Activated effector memory CD4-positive, alpha-beta T cell treated with Interleukin-2 at 50 U/mL for 16 hours (primary cell): ENCODE results near the gene CAMTA1.

Source experiments
- DNase-seq: peaks from one replicate; pipeline ENCODE4 v3.0.0-alpha.2; 2020

Gene CAMTA1

DNA sequence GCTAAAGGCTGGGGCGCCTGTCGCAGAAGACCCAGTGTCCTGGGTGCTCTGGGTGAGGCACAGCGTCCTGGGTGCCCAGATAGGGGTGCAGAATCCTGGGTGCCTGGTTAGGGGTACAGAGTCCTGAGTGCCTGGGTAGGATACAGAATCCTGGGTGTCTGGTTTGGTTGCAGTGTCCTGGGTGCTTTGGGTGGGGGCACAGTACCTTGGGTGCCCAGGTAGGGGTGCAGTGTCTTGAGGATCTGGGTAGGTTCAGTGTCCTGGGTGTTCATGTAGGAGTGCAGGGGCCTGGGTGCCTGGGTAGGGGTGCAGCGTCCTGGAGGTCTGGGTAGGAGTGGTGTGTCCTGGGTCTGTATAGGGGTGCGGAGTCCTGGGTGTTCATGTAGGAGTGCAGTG lies 178.7 kb downstream of the CAMTA1 start:
- DNase-seq: no peak

DNA sequence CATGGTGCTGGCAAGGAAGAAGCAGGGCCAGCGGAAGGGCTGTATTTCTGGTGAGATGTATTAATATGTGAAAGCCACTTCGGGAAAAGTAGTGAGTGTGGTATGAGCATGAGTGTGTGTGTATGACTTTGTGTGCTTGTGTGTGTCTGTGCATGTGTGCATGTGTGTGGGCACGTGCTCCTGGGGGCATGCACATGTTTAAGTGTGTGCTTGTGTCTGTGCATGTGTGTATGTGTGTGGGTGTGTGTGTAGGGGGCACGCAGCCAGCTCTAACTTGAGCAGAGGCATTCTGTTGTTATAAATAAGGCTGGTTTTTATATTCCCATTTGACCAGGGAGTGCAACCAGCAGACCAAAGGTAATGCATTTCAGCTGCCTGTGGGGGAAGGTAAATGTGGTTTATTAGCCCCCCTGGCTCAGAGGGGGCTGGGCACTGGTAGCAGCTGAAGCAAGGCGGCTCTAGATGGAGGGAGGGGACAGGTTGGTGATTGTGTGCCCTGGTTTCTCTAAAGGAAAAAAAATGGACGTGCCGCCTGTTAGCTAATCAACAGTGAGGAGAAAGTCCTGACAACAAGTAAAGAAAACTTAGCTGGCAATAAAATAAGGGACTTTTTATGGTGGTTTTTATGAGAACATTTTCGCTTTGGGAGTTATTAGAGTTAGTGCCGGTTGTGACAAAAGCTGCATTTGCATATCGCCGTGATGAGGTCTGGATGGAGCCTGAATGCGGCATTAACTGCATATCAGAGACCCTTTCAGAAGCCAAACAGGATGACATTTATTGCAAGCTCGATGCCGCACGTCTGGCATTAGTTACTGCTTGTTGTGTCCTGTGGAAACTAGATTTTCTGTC lies 180.1 kb downstream of the CAMTA1 start:
- DNase-seq: no peak

DNA sequence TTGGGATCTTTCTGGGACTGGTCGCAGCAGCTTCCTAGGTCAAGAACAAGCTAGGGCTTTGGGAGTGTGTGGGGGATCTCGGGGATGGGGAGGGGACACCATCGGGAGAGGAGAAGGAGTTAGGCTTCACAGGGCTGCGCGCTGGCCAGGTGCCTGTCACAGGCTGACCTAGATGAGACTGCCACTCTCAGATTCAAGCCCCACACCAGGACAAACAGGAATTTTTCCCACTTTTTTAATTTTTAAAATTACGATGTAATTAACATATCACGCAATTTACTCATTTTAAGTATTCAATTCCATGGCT lies 180.6 kb downstream of the CAMTA1 start:
- no peak for DNase-seq

DNA sequence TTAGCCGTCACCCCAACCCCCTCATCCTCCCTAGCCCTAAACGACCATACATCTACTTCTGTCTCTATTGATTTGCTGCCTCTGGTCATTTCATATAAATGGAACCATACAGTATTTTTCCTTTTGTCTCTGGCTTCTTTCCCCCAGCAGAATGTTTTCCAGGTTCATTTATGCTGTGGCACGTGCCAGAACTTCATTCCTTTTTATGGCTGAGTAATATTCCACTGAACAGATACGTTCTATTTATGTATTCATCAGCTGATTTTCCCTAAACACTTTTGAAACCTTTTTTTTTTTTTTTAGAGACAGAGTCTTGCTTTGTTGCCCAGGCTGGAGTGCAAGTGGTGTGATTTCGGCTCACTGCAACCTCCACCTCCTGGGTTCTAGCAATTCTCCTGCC lies 181.1 kb downstream of the CAMTA1 start:
- DNase-seq: no peak

DNA sequence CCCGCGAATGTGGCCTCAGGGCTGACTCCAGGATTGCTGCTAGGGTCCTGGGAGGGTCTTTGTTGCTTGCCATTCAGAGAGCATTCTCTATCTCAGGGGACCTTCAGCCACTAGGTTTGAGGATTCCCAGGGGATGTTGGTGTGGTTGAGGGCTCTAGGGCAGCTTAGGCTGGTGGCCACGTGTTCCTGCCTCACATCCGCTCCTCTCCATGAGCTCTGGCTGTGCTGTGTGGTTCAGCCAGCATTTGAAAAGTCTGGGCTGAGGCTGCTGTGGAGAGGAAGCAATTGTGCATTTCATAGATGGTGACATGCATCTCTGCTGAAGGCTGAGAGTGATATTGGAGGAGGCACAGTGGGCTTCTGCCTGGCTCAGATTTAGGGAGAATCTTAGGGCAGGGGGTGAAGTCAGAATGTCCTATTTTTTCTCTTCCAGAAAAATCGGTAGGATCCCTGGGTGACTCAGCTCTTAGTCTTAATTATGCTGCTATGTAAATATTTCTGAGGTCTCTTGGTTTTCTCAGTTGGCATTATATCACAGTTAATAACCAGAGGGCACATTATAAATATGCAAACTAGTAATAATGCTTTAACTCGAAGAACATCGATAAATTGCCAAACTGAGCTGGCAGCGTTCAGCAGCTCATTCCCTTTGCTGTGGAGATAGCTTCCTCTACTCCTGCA lies 182.3 kb downstream of the CAMTA1 start:
- DNase-seq: no peak

DNA sequence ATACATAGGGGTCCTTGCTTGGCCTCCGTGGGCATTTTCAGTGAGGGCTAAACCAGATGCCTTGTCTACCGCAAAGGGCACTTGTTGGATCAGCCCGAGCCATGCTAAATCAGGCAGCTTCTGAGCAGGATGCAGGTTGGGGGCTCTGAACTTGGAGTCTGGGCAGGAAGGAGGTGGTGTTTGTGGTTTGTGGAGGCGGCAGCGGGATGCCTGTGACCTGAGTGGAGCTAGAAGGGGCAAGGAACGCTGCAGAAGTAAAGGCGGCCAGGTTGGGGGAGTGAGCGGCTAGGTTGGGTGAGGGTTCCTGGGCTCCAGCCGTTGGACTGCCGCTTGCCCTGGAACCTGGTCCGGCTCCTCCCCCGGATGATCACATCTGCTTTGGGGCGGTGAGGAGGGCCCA lies 183.9 kb downstream of the CAMTA1 start:
- DNase-seq: no peak

DNA sequence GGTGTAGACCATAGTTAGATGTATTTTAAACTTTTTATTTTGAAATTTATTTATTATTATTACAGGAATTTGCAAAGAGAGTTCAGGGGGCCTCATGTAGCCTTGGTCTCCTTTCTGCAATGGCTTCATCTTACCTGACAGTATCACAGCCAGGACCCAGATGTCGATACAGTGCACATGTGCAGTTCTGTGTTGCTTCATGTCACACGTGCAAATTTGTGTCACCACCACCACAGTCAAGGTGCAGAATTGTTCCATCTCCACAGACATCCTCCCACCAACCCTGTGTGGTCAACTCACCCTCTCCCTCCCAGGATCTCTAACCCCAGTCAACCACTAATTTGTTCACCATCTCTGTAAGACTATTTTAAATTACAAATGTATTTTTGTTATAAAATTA lies 184.5 kb downstream of the CAMTA1 start:
- DNase-seq: no peak

DNA sequence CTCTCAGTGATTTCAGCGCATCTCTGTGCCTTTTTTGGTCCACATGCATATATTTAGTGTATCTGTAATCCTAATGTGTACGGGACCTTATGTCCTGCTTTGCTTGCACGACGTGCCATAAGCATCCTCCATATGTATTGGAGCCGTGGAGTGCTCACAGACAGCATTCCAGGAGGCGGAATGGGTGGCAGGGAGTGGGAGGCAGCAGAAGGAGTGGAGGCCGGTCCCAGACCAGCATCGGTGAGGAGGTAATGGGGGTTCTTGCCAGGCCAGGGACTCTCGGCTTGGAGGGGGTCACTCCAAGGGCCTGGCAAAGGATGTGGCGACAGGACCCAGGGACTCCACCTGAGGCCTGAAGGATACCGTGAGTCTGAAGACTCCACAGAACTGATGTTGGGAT lies 185.0 kb downstream of the CAMTA1 start:
- no peak for DNase-seq

DNA sequence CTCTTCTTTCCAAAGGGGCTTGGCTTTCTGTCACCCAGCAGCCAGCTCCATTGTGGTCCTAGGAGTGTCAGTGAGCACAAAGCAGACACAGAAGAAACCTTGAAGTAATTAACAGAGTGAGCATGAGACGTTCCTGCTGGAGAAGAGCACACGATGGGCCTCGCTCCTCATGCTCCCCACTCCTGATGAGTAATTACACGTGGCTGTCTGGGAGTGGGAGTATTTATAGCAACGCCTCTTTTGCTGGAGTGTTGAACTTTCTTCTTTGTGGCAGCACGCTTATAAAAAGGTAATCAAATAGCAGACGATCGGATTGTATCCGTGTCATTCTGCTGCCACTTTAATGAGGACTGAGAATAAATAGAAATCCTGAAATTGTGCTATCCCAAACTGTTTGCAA lies 185.8 kb downstream of the CAMTA1 start:
- no peak for DNase-seq

DNA sequence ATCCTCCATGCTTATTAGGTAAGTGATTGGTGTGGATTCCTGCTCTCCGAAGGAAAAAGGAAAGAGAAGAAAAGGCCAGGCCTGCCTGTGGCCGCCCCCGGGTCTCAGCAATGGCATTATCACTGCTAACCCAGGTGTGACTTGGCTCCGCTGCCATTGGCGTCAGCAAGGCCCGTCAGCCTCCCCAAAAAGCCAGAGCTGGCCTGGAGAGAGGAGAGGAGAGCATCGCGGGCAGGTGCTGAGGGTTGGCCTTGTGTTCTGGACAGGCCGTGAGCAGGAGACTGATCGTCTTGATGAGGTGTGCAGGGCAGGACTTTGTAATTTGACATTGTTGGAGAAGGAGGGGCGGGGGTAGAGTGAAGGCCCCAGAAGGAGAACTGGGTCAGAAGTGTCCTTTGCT lies 186.4 kb downstream of the CAMTA1 start:
- DNase-seq: no peak

DNA sequence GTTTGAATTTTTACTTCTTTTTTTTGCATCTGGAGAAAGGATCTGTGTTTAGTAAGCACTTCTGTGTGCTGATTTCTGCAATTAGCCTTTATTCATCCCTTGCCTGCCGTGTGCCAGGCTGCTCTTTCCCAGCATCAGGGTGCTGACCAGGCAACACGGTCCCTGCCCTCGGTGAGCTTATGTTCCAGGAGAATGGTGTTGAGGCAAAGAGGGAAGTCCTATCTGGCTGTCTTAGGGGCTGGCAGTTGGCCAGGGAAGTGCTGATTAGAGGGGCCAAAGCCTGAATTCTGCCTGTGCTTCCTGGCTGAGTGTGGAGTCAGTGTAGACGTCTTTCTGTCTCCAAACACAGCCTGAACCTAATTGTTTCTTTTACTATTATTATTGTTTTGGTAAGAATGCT lies 187.1 kb downstream of the CAMTA1 start:
- DNase-seq: no peak

DNA sequence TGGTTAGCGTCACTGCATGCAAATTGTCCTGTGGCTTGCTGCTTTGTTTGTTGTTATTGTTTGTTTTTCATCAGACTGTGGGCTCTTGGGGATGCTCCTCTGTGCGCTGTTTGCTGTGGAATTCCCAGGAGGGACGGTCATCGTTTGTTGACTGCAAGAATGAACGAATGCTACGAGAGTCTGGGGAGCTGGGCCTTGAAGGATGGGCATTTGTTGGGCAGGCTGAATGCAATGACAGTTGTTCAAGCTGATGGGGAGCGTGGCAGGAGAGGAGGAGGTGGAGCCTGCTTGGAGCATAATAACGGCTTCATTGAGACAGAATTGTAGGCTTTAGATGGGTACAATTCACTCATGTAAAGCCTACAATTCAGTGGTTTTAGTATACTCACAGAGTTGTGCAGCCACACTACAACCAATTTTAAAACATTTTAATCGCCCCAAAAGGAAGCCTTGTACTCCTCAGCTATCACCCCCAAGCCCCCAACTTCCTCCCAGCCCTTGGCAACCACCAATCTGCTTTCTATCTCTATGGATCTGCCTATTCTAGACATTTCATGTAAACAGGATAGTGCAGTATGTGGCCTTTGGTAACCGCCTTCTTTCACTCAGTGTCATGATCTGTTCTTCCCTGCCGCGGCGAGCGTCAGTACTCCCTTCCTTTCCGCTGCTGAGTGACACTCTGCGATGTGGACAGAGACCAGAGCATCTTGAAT lies 190.2 kb downstream of the CAMTA1 start:
- DNase-seq: no peak

DNA sequence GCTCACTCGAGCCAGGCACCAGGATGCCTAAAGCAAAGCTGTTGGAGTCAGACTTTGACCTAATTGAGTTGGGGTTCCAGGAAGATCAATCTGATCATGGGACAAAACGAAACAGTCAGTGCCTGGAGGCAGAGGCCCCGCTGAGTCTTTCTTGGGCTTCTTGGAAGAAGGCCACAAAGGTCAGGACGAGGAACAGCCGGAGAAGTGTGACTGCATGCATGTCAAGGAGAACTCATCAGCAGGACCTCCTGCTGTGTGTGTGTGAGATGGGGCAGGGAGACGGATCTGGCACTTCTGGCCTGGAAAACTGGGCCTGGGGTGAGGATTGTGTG lies 190.8 kb downstream of the CAMTA1 start:
- no peak for DNase-seq

DNA sequence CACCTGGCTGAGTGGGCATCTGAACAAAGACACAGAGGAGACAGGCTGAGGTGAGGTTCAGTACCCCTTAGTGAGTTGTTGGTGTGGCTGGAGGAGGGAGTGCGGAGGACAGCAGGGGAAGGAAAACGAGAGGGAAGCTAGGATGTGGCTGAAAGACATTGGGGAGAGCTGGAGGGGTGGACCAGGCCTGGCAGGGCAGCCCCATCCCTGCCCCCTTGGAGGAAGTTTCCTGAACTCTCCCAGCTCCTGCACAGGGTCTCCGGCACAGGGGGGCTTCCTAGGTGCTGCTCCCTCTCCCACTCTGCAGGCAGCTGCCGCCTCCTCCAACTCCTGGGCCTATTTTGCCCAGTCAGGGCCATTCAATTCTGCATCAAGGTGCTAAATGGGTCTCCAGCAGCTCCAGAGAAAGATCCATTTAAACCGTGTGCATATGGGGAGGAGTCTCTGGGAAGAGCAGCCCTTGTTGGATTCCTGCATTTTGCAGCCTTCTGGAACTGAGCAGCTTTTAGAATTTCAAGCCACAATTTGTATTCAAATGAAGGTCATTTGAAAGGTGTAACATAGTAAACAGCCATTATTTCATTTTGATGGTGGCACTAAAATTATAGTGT lies 193.9 kb downstream of the CAMTA1 start:
- DNase-seq: no peak

DNA sequence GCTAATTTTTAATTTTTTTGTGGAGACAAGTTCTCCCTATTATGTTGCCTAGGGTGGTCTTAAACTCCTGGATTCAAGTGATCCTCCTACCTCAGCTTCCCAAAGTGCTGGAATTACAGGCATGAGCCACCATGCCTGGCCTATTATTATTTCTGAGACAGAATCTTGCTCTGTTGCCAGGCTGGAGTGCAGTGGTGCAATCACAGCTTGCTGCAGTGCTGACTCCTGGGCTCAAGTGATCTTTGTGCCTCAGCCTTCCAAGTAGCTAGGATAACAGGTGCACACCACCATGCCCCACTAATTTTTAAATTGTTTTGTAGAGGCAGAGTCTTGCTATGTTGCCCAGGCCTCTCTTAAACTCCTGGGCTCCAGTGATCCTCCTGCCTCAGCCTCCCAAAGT lies 196.3 kb downstream of the CAMTA1 start:
- DNase-seq: no peak

DNA sequence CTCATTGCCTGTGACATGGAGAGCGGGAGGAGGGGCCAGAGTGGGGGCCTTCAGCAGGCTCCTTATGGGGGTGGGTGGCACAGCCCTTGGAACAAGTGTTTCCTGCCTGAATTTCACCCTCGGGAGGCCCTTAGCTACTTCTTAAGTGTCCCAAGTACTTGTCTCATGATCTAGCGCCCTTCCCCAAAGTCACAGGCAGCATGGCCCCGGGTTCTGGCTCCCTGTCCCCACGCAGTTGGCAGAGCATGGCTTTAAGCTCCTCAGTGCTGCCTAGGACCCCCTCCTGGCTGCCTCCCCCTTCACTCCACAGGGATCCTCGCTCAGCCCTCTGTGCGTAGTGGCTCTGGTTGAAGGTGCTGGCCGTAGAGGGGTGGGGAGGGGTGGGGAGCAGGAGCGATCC lies 197.2 kb downstream of the CAMTA1 start:
- DNase-seq: no peak

DNA sequence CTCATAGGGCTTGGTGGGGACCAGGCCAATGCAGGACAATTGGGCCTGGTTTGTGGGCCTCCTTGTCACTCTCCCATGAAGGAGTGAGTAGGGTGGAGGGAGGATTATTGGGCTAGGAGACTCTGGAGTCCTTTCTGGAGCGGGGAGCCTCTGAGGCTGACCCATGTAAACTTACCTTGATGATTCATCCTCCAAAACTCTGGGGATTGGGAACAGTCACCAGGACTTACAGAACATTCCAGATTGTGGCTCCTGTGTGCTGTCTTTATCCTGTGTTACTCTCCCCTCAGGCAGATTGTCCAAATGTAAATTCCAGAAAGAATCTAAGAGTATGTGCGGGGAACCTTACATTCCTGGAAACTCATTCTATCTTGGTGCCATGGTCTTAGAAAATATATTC lies 197.6 kb downstream of the CAMTA1 start:
- DNase-seq: no peak

DNA sequence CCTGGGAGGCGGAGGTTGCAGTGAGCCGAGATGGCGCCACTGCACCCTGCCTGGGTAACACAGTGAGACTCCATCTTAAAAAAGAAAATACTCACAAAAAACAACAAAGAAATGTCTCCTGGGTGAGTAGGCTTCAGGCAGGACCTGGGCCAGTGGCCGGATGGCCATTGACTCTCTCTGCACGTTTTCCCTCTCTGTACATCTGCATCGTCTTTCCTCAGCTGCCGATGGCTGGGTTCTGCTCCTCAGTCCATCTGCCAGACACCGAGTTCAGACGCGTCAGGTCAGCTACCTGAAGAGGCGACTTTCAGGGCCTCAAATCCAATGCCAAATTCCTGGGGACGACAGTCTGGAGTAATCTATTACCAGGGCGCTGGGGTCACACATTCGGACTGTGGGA lies 199.3 kb downstream of the CAMTA1 start:
- DNase-seq: no peak

DNA sequence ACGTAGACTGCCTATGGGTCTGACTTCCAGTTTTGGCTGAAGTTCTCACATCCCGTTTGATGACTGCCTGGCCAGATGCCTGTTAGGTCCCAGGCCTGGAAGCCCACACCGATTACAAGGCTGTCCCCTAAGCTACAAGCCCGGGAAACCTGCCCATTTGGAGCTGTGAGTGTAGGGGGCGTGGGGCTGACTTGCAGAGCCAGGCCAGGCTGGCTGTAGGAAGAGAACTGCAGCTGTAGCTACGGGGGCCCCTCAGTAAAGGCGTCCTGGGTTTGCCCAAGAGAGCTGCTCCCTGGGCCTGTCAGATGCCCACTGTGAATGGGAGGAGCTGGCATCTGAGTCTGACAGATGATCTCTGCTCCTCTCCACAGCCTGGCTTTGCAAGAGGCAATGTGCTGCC lies 199.7 kb downstream of the CAMTA1 start:
- DNase-seq: no peak

DNA sequence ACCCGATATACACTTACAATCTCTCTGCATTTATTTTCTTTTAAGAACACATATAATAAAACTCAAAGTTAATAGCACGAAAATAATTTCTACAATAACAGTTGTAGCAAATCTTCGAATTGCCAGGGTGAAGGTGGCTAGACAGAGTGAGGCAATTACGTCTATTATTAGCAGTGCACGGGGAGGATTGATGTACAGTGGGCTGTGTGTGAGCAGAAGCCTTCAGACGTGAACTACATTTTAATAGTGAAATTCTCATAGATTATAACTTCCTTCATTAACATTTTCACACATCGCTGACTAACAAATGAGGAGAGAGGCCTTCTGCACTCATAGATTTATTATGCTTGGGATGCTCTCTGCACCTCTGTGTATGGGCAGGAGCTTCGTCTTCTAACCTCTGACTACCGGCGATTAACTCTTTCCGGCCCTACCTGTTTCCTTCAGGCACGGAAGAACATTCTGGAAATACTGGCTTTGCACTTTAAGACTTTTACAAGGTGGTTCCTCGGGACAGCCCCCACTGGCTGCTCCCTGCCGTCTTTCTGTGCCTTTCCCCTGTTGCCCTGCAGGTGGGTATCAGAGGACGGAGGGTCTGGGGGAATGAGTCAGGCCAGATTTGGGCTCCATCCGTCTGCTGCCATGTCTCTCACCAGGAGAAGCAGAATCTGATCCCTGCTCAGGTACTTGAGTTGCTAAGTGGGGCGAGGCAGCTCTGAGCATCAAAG lies 200.5 kb downstream of the CAMTA1 start:
- no peak for DNase-seq

DNA sequence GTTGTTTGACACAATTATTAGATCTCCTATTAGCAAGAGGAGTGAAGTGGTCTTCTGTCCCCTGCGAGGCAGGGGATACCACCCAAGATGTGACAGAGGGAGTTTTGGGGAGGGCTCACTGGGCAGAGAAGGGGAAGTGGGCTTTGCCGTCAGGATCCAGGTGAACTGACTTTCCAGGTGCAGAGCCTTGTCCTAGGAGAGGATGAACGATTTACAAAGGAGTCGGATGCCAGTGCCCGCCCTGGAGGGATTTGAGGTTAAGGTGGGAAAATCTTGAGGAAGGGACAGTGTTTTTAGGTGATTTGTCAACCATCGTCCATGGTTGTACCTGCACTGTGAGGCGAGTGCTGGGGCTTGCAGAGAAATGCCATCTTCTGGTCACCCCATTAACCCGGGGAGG lies 201.0 kb downstream of the CAMTA1 start:
- no peak for DNase-seq

DNA sequence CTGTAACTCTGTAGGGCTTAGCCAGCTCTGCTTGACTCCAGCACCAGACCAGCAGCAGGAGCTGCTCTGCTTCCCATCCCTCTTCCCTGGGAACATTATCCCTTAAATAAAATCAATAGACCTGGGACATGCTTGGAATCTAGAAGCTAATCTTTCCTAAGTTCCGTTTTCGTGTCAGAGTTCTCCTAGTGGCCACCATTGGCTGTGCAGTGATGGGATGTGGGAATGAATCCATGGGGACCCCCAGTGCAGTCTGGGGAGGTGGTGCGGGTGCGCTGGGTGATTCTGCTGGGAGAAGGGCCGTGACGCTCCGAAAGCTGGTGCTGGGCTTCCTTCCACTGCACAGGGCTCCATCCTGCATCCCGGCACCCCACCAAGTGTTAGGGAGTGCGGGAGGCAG lies 202.7 kb downstream of the CAMTA1 start:
- DNase-seq: no peak

DNA sequence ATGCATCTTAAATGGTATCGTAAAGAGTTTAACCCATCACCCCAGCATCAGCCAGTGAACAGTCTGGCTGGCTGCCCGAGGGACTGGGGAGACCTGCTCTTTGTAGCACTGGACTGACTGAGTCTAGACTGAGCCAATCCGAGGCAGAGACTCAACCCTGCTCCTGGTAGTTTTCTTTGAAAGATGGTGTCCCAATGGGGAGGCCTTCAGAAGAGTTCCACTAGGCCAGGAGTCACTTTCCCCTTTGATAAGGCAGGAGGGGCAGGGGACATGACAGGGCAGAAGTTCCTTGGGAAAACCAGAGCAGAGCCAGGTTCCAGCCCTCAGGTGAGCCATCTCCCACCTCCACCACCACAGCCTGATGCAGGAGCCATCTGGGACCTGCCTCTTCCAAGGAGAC lies 203.5 kb downstream of the CAMTA1 start:
- no peak for DNase-seq
